BLaER1 treated with 17β-estradiol and CSF1 and Interleukin-3, amounts not matched to agents 10 nM and 100 nM (cell line): Measurements from ENCODE around the gene PLSCR2.

Experiments used
- H3K27ac ChIP-seq, 11 experiments: shearing (Covaris generic); formaldehyde crosslinking; 2 replicates each; pipeline ENCODE4 v1.8.1; 2022
- H3K27me3 ChIP-seq, 11 experiments: shearing (Covaris generic); formaldehyde crosslinking; 2 replicates each; pipeline ENCODE4 v1.8.1; 2022
- H3K36me3 ChIP-seq, 11 experiments: shearing (Covaris generic); formaldehyde crosslinking; 2 replicates each; pipeline ENCODE4 v1.8.1; 2022
- H3K4me1 ChIP-seq, 10 experiments: shearing (Covaris generic); formaldehyde crosslinking; 2 replicates each; pipeline ENCODE4 v1.8.1; 2022
- H3K4me2 ChIP-seq, 11 experiments: shearing (Covaris generic); formaldehyde crosslinking; 2 replicates each; pipeline ENCODE4 v1.8.1; 2022
- H3K4me3 ChIP-seq, 10 experiments: shearing (Covaris generic); formaldehyde crosslinking; 2 replicates each; pipeline ENCODE4 v1.8.1; 2022
- H3K9ac ChIP-seq, 11 experiments: shearing (Covaris generic); formaldehyde crosslinking; 2 replicates each; pipeline ENCODE4 v1.8.1; 2022
- H3K9me3 ChIP-seq, 11 experiments: shearing (Covaris generic); formaldehyde crosslinking; replicated peaks in 1 of 11; 2 replicates each; pipeline ENCODE4 v1.8.1; 2022
- H4K20me1 ChIP-seq, 11 experiments: shearing (Covaris generic); formaldehyde crosslinking; 2 replicates each; pipeline ENCODE4 v1.8.1; 2022
- Cebpa-rat ChIP-seq, 11 experiments: shearing (Covaris generic); IDR thresholded peaks; 2 replicates each; pipeline ENCODE4 v1.8.1; 2022

Gene PLSCR2

DNA sequence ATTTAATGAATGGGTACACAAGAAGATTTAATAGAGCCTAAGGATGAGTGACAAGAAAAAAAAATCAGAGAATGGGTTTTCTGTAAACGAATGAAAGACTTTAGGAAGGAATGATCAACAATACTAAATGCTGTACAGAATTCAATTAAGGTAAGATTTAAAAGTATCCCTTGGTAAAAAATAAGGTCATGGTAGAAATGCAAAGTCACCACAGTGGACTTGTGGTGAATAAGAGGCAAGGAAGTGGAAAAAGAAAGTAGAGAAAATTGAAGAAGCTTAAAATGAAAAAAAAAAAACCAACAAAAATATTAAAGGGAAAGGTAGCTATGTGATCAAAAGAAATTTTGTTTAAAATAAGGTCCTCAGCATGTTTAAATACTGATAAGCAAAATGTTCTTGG, 82.4 kb downstream of the PLSCR2 start:
- Histone ChIP-seq H4K20me1 (no peaks in the 10 kb centered on the region), H3K4me1 (no peaks in the 10 kb centered on the region), H3K9ac (no peak overlapping the region), H3K4me2 (no peak overlapping the region), H3K36me3 (no peaks in the 10 kb centered on the region), H3K27me3 (no peaks in the 10 kb centered on the region), H3K27ac (no peak overlapping the region), H3K4me3 (no peak overlapping the region), H3K9me3 (no peaks in the 10 kb centered on the region)
- TF ChIP-seq Cebpa-rat (IDR thresholded peaks at IDR 0.05), result no peak

DNA sequence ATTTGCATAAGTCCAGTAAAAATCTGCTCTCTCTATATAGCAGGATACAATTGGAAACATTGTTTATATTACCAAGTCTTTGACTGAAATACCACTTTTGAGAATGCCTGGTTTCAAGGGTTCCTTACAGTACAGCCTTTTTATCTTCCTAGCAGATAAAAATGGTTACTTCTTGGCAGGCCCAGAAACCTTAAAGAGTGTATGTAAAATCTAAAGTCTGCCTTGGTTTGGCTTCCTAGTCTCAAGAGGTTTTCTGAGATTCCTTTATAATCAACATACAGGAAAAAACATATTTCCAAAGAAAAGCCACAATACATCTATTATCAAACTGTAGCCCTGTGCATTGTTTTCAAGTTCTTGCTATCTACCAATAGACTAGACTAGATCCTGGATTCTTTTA, 84.6 kb downstream of the PLSCR2 start:
- Histone ChIP-seq H3K4me3 (no peak overlapping the region), H3K27me3 (no peaks in the 10 kb centered on the region), H3K4me1 (no peaks in the 10 kb centered on the region), H3K9ac (no peak overlapping the region), H3K9me3 (no peaks in the 10 kb centered on the region), H3K36me3 (no peaks in the 10 kb centered on the region), H3K4me2 (no peak overlapping the region), H3K27ac (no peak overlapping the region), H4K20me1 (no peaks in the 10 kb centered on the region)
- no peak for TF ChIP-seq Cebpa-rat (IDR thresholded peaks at IDR 0.05)
